H1 (cell line): ENCODE results near the gene HLF. TPM values are rescaled to one million over a fixed set of nuclear protein-coding genes. Genes with fewer than 3 reads are reported as not detected.

ENCODE experiments used
- CTCF ChIA-PET: fragments of 300-600 bp; sonication (Branson Sonifier 250); formaldehyde crosslinking; loops from one replicate; lab custom pipeline; 2021; ENCODE audit not compliant: partially characterized antibody; lab: Charles Lee
- POLR2A ChIA-PET: fragments of 300-600 bp; sonication (Branson Sonifier 250); formaldehyde crosslinking; loops from one replicate; lab custom pipeline; 2021; ENCODE audit warnings: inconsistent platforms; ENCODE audit not compliant: partially characterized antibody; lab: Charles Lee
- DNase-seq, 2 experiments: peaks; one replicate each; pipeline versions ENCODE4 v3.0.0 to v3.0.0-alpha.2; 2010 to 2022; ENCODE audit warnings: low spot score in 2 of 2, low read depth in 1 of 2, mixed read lengths in 1 of 2
- FAIRE-seq: peaks from 2 replicates; lab custom pipeline; 2011; peaks lifted over from hg19 to GRCh38; lab: Jason Lieb, UNC
- H2AFZ ChIP-seq: 2 replicates; pipeline ENCODE4 v1.8.1; 2012; ENCODE audit warnings: low read length, inconsistent platforms
- H2AK5ac ChIP-seq: 2 replicates; pipeline ENCODE4 v1.6.1; 2013; ENCODE audit warnings: low read depth, low read length
- H2BK120ac ChIP-seq: replicated peaks from 2 replicates; pipeline ENCODE3; 2013; ENCODE audit warnings: low read depth, low read length, inconsistent platforms
- H2BK12ac ChIP-seq: 2 replicates; pipeline ENCODE4 v1.6.1; 2013; ENCODE audit warnings: low read depth, low read length
- H2BK15ac ChIP-seq: 2 replicates; pipeline ENCODE4 v1.6.1; 2013; ENCODE audit warnings: low read length
- H2BK20ac ChIP-seq: 2 replicates; pipeline ENCODE4 v1.6.1; 2013; ENCODE audit warnings: low read length
- H2BK5ac ChIP-seq: 2 replicates; pipeline ENCODE4 v1.6.1; 2013; ENCODE audit warnings: low read depth, low read length
- H3K14ac ChIP-seq: 2 replicates; pipeline ENCODE4 v1.6.1; 2013; ENCODE audit warnings: inconsistent platforms; ENCODE audit not compliant: insufficient read length
- H3K18ac ChIP-seq: 2 replicates; pipeline ENCODE4 v1.6.1; 2013; ENCODE audit warnings: low read length; ENCODE audit errors: extremely low read depth
- H3K23ac ChIP-seq: 2 replicates; pipeline ENCODE4 v1.6.1; 2013; ENCODE audit warnings: inconsistent platforms; ENCODE audit not compliant: insufficient read length
- H3K23me2 ChIP-seq: 2 replicates; pipeline ENCODE4 v1.6.1; 2013; ENCODE audit warnings: low read depth, low read length
- H3K27ac ChIP-seq: 2 replicates; pipeline ENCODE4 v1.6.1; 2011; ENCODE audit warnings: low read depth, low read length, inconsistent platforms
- H3K27me3 ChIP-seq, 4 experiments: replicated peaks in 1 of 4; 1 replicate in 1 of 4; 2 replicates in 3 of 4; pipeline versions ENCODE4 v1.6.1 to v1.8.1; 2011 to 2013; ENCODE audit warnings: low read length in 3 of 4, mild to moderate bottlenecking in 3 of 4, inconsistent platforms in 2 of 4, mixed read lengths in 2 of 4, moderate library complexity in 1 of 4; ENCODE audit not compliant: control insufficient read depth in 3 of 4, insufficient read depth in 3 of 4; ENCODE audit errors: extremely low read depth in 1 of 4
- H3K36me3 ChIP-seq, 4 experiments: 2 replicates each; pipeline versions ENCODE4 v1.6.1 to v1.8.1; 2011 to 2013; ENCODE audit warnings: mild to moderate bottlenecking in 4 of 4, low read length in 3 of 4, moderate library complexity in 2 of 4, control low read depth in 1 of 4, inconsistent platforms in 1 of 4; ENCODE audit not compliant: insufficient read depth in 4 of 4, control insufficient read depth in 2 of 4
- H3K4ac ChIP-seq: replicated peaks from 2 replicates; pipeline ENCODE3; 2013; ENCODE audit warnings: low read length, low read depth, mixed read lengths, inconsistent platforms; ENCODE audit not compliant: insufficient read length
- H3K4me1 ChIP-seq, 4 experiments: replicated peaks in 1 of 4; 1 replicate in 1 of 4; 2 replicates in 3 of 4; pipeline versions ENCODE4 v1.6.1 to v1.8.1; 2011 to 2013; ENCODE audit warnings: low read length in 3 of 4, inconsistent platforms in 2 of 4, mixed read lengths in 1 of 4; ENCODE audit not compliant: insufficient read depth in 4 of 4, control insufficient read depth in 3 of 4
- H3K4me2 ChIP-seq, 2 experiments: 2 replicates each; pipeline versions ENCODE4 v1.6.1 to v1.8.1; 2011 to 2013; ENCODE audit warnings: low read depth in 2 of 2, low read length in 2 of 2, control low read depth in 1 of 2, inconsistent platforms in 1 of 2, mild to moderate bottlenecking in 1 of 2; ENCODE audit not compliant: insufficient read depth in 1 of 2
- H3K4me3 ChIP-seq, 4 experiments: fragments of 200-600, 300-600 bp in 1 of 4; sonication (generic), shearing (Covaris generic), sonication (Bioruptor Twin) in 1 of 4; 2 replicates each; pipeline versions ENCODE4 v1.5.1 to v1.8.1; 2011 to 2016; ENCODE audit warnings: low read length in 4 of 4, low read depth in 3 of 4, control low read depth in 2 of 4, inconsistent platforms in 2 of 4, mild to moderate bottlenecking in 2 of 4, mixed read lengths in 1 of 4, moderate library complexity in 1 of 4; ENCODE audit not compliant: insufficient read depth in 2 of 4; ENCODE audit errors: extremely low read depth in 1 of 4
- H3K56ac ChIP-seq: replicated peaks from 2 replicates; pipeline ENCODE3; 2013; ENCODE audit warnings: low read depth, mild to moderate bottlenecking, mixed read lengths, low read length, inconsistent platforms; ENCODE audit not compliant: insufficient read length
- H3K79me1 ChIP-seq: 2 replicates; pipeline ENCODE4 v1.6.1; 2013; ENCODE audit warnings: low read depth, low read length, control low read depth
- H3K79me2 ChIP-seq, 2 experiments: 2 replicates each; pipeline versions ENCODE4 v1.6.1 to v1.8.1; 2012 to 2013; ENCODE audit warnings: low read length in 2 of 2, mild to moderate bottlenecking in 2 of 2, inconsistent platforms in 1 of 2; ENCODE audit not compliant: insufficient read depth in 2 of 2, control insufficient read depth in 1 of 2
- H3K9ac ChIP-seq, 4 experiments: replicated peaks in 1 of 4; 1 replicate in 1 of 4; 2 replicates in 3 of 4; pipeline versions ENCODE4 v1.6.1 to v1.8.1; 2011 to 2013; ENCODE audit warnings: low read depth in 3 of 4, low read length in 3 of 4, control low read depth in 2 of 4, mild to moderate bottlenecking in 2 of 4, moderate library complexity in 2 of 4, inconsistent platforms in 1 of 4; ENCODE audit errors: extremely low read depth in 1 of 4
- H3K9me3 ChIP-seq, 2 experiments: 2 replicates each; pipeline versions ENCODE4 v1.6.1 to v1.8.1; 2012 to 2013; ENCODE audit warnings: mild to moderate bottlenecking in 2 of 2, moderate library complexity in 2 of 2, control low read depth in 1 of 2, inconsistent platforms in 1 of 2, low read depth in 1 of 2, low read length in 1 of 2, mixed read lengths in 1 of 2; ENCODE audit not compliant: insufficient read depth in 2 of 2
- H4K20me1 ChIP-seq, 2 experiments: replicated peaks in 1 of 2; 2 replicates each; pipeline versions ENCODE3 to v1.8.1; 2011 to 2013; ENCODE audit warnings: inconsistent platforms in 2 of 2, low read length in 2 of 2, mild to moderate bottlenecking in 1 of 2; ENCODE audit not compliant: insufficient read depth in 2 of 2, control insufficient read depth in 1 of 2
- H4K5ac ChIP-seq: 2 replicates; pipeline ENCODE4 v1.6.1; 2013; ENCODE audit warnings: low read length, low read depth, mixed read lengths, inconsistent platforms; ENCODE audit not compliant: insufficient read length
- H4K8ac ChIP-seq: 2 replicates; pipeline ENCODE4 v1.8.0; 2013; ENCODE audit warnings: mild to moderate bottlenecking, moderate library complexity, low read length, inconsistent platforms; ENCODE audit not compliant: insufficient read depth; ENCODE audit errors: extremely low read depth
- H4K91ac ChIP-seq: replicated peaks from 2 replicates; pipeline ENCODE3; 2013; ENCODE audit warnings: low read length, mixed read lengths, inconsistent platforms; ENCODE audit not compliant: insufficient read length
- GTF2F1 ChIP-seq: IDR thresholded peaks from 2 replicates; pipeline ENCODE4 v1.6.1; 2012; ENCODE audit warnings: low read depth, low read length, improper control_type of control experiment, borderline replicate concordance
- JUND ChIP-seq: IDR thresholded peaks from 2 replicates; pipeline ENCODE4 v1.6.1; 2011; ENCODE audit warnings: mild to moderate bottlenecking, improper control_type of control experiment, low read length
- KDM4A ChIP-seq: IDR thresholded peaks from one replicate; pipeline ENCODE4 v1.7.1; 2012; ENCODE audit warnings: low read depth, mild to moderate bottlenecking, moderate library complexity, low read length, inconsistent platforms; ENCODE audit not compliant: severe bottlenecking
- POLR2A ChIP-seq, 2 experiments: IDR thresholded peaks; 1 replicate in 1 of 2; 2 replicates in 1 of 2; pipeline ENCODE4 v1.6.1; 2011; ENCODE audit warnings: low read depth in 2 of 2, low read length in 2 of 2, mild to moderate bottlenecking in 2 of 2; ENCODE audit errors: control extremely low read depth in 1 of 2
- RFX5 ChIP-seq: IDR thresholded peaks from 2 replicates; pipeline ENCODE4 v1.6.1; 2011; ENCODE audit warnings: low read depth, low read length, improper control_type of control experiment, borderline replicate concordance
- RXRA ChIP-seq: IDR thresholded peaks from 2 replicates; pipeline ENCODE4 v1.6.1; 2011; ENCODE audit warnings: low read depth, mild to moderate bottlenecking, low read length, moderate library complexity; ENCODE audit not compliant: insufficient read depth
- SP2 ChIP-seq: IDR thresholded peaks from 2 replicates; pipeline ENCODE4 v1.6.1; 2012; ENCODE audit warnings: mild to moderate bottlenecking, low read length, inconsistent platforms
- WGBS, 2 experiments: shearing (Covaris generic) in 1 of 2; methylation state at CpG; one replicate each; pipeline versions ENCODE4 v1.1.6 to v1.1.7; 2013 to 2015; ENCODE audit warnings: low lambda C conversion rate in 2 of 2, mixed read lengths in 2 of 2, inconsistent platforms in 1 of 2, low coverage in 1 of 2, missing lambda C conversion rate in 1 of 2; ENCODE audit not compliant: insufficient replicate concordance in 2 of 2, insufficient coverage in 1 of 2, insufficient read length in 1 of 2; ENCODE audit errors: extremely low coverage in 1 of 2, missing lambda C conversion rate in 1 of 2; 5-methylcytosine and 5-hydroxymethylcytosine counted together
- polyA plus RNA-seq, 7 experiments: library from polyadenylated mRNA; depleted of rRNA in 3 of 7; stranded (reverse) in 5 of 7; unstranded in 2 of 7; fragments of >200 nt in 5 of 7; fragments of 200-250 nt in 2 of 7; gene quantifications; 1 replicate in 5 of 7; 2 replicates in 1 of 7; 4 replicates in 1 of 7; pipeline versions ENCODE4 v1.2.1 to v1.2.3, GENCODE V29; 2011 to 2013; ENCODE audit warnings: missing spikeins in 2 of 7, mixed read lengths in 2 of 7
- total RNA-seq: library from RNA; stranded (reverse); fragmentation: NEBNext Ultra II Directional; extraction: Animal tissue kit (Norgen Biotek cat#: 25700); gene quantifications from 2 replicates; pipeline ENCODE4 v1.2.1, GENCODE V29; 2021
- TF ChIP-seq, protein P1 (sequence below), 3 experiments: IDR thresholded peaks; 1 replicate in 2 of 3; 2 replicates in 1 of 3; pipeline versions ENCODE4 v1.5.1 to v1.6.1; 2011; ENCODE audit warnings: low read length in 3 of 3, mild to moderate bottlenecking in 3 of 3, inconsistent platforms in 2 of 3, low read depth in 1 of 3, moderate library complexity in 1 of 3; ENCODE audit not compliant: insufficient read depth in 1 of 3; ENCODE audit errors: control extremely low read depth in 1 of 3

Gene HLF
- total and polyA plus RNA-seq, 2 of the 8 experiments (the other 6 are each of a cell fraction or from before 2014, with no cell fraction given) = 0.39 to 0.60 TPM

DNA sequence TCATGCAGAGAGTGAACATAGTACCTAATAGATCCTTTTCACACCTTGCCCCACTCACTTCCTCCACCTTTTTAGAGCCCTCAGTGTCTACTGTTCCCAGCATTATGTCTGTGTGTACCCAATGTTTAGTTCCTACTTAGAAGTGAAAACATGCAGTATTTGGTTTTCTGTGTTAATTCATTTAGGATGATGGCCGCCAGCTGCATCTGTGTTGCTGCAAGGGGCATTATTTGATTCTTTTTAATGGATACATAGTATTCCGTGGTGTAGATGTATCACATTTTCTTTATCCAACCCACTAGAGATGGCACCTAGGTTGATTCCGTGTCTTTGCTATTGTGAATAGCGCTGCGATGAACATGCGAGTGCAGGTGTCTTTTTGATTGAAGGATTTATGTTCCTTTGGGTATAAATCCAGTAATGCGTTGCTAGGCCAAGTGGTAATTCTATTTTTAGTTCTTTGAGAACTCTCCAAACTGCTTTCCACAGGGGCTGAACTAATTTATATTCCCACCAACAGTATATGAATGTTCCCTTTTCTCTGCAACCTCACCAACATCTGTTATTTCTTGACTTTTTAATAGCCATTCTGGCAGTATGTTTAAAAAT is 47.1 kb downstream of the HLF start:
- no peak overlapping the region for H3K23ac ChIP-seq
- no peak overlapping the region for H2AK5ac ChIP-seq
- no peak overlapping the region for H2AFZ ChIP-seq
- H3K23me2 ChIP-seq = peaks cover 4% of the 10 kb centered on the region; the same call in 1 of the 2 replicates
- no peak overlapping the region for H2BK120ac ChIP-seq
- H2BK12ac ChIP-seq = no peak overlapping the region
- no peaks in the 10 kb centered on the region for H3K9me3 ChIP-seq
- no peaks in the 10 kb centered on the region for H3K79me2 ChIP-seq
- 93% methylated on average over 7 of the region's 7 CpGs; no CpG with 5 or more reads in 1 of the 2 experiments for WGBS, 2 experiments
- FAIRE-seq = no peak
- TF ChIP-seq POLR2A (IDR thresholded peaks at IDR 0.05; ENCODE audit: control extremely low read depth in 1 of 2, low read depth in 2 of 2, low read length in 2 of 2) (no peak), KDM4A (no peak), GTF2F1 (no peak), RXRA (no peak), SP2 (no peak), RFX5 (no peak), JUND (no peak)
- TF ChIP-seq, protein P1, sequence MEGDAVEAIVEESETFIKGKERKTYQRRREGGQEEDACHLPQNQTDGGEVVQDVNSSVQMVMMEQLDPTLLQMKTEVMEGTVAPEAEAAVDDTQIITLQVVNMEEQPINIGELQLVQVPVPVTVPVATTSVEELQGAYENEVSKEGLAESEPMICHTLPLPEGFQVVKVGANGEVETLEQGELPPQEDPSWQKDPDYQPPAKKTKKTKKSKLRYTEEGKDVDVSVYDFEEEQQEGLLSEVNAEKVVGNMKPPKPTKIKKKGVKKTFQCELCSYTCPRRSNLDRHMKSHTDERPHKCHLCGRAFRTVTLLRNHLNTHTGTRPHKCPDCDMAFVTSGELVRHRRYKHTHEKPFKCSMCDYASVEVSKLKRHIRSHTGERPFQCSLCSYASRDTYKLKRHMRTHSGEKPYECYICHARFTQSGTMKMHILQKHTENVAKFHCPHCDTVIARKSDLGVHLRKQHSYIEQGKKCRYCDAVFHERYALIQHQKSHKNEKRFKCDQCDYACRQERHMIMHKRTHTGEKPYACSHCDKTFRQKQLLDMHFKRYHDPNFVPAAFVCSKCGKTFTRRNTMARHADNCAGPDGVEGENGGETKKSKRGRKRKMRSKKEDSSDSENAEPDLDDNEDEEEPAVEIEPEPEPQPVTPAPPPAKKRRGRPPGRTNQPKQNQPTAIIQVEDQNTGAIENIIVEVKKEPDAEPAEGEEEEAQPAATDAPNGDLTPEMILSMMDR (IDR thresholded peaks at IDR 0.05; ENCODE audit: control extremely low read depth in 1 of 3, insufficient read depth in 1 of 3, low read depth in 1 of 3, low read length in 3 of 3) = no peak
- TF ChIP-seq, all 59 proteins: peak for 0
- ChIA-PET CTCF (no interaction called here), POLR2A (no interaction called here)
- no peak overlapping the region for H4K5ac ChIP-seq
- DNase-seq = no peak
- H3K4ac ChIP-seq = no peak overlapping the region
- H4K91ac ChIP-seq = no peak overlapping the region
- H2BK15ac ChIP-seq = no peak overlapping the region
- no peaks in the 10 kb centered on the region for H3K27me3 ChIP-seq
- no peak overlapping the region for H3K14ac ChIP-seq
- no peaks in the 10 kb centered on the region for H3K79me1 ChIP-seq
- no peak overlapping the region for H3K56ac ChIP-seq
- no peak overlapping the region for H2BK20ac ChIP-seq
- no peaks in the 10 kb centered on the region for H3K4me1 ChIP-seq
- H3K9ac ChIP-seq = no peak overlapping the region
- H3K18ac ChIP-seq = no peak overlapping the region
- no peak overlapping the region for H3K27ac ChIP-seq
- no peaks in the 10 kb centered on the region for H3K36me3 ChIP-seq
- H4K20me1 ChIP-seq = no peaks in the 10 kb centered on the region
- H4K8ac ChIP-seq = no peak overlapping the region
- H3K4me2 ChIP-seq = no peak overlapping the region
- no peak overlapping the region for H3K4me3 ChIP-seq
- no peak overlapping the region for H2BK5ac ChIP-seq
